Hepatocyte (in vitro differentiated cells): ENCODE data around the gene AGAP1. TPM values are rescaled to one million over a fixed set of nuclear protein-coding genes. Genes with fewer than 3 reads are reported as not detected.

Experiments
- DNase-seq: peaks from one replicate; pipeline ENCODE4 v3.0.0-alpha.2; 2016; ENCODE audit warnings: low spot score
- H2AFZ ChIP-seq: fragments of 200-600 bp; sonication (generic); 2 replicates; pipeline ENCODE4 v1.6.0; 2016; ENCODE audit warnings: antibody characterized with exemption, mild to moderate bottlenecking
- H3K27ac ChIP-seq: fragments of 200-600 bp; sonication (generic); 2 replicates; pipeline ENCODE4 v1.5.1; 2016; ENCODE audit warnings: mild to moderate bottlenecking
- H3K27me3 ChIP-seq: fragments of 200-600 bp; sonication (generic); 2 replicates; pipeline ENCODE4 v1.6.1; 2016
- H3K36me3 ChIP-seq: fragments of 200-600 bp; sonication (generic); replicated peaks from 2 replicates; pipeline ENCODE4 v1.5.1; 2016; ENCODE audit warnings: low read depth; ENCODE audit not compliant: insufficient read depth
- H3K4me1 ChIP-seq: fragments of 200-600 bp; sonication (generic); 2 replicates; pipeline ENCODE4 v1.5.1; 2016; ENCODE audit warnings: mild to moderate bottlenecking, moderate library complexity; ENCODE audit not compliant: insufficient read depth
- H3K4me2 ChIP-seq: fragments of 200-600 bp; sonication (generic); 2 replicates; pipeline ENCODE4 v1.6.0; 2016
- H3K4me3 ChIP-seq: fragments of 200-600 bp; sonication (generic); 2 replicates; pipeline ENCODE4 v1.5.1; 2016; ENCODE audit warnings: mild to moderate bottlenecking
- H3K79me2 ChIP-seq: fragments of 200-600 bp; sonication (generic); 2 replicates; pipeline ENCODE4 v1.6.0; 2017; ENCODE audit warnings: mild to moderate bottlenecking
- H3K9me2 ChIP-seq: fragments of 200-600 bp; sonication (generic); replicated peaks from 2 replicates; pipeline ENCODE4 v1.6.0; 2017; ENCODE audit warnings: mild to moderate bottlenecking; ENCODE audit not compliant: insufficient read depth
- H3K9me3 ChIP-seq: fragments of 200-600 bp; sonication (generic); 2 replicates; pipeline ENCODE4 v1.5.1; 2016; ENCODE audit warnings: low read depth, mild to moderate bottlenecking
- H4K20me1 ChIP-seq: fragments of 200-600 bp; sonication (generic); 2 replicates; pipeline ENCODE4 v1.6.0; 2016; ENCODE audit warnings: mild to moderate bottlenecking; ENCODE audit not compliant: insufficient read depth, poor library complexity, severe bottlenecking
- EZH2 ChIP-seq: fragments of 200-600 bp; sonication (generic); IDR thresholded peaks from 2 replicates; pipeline ENCODE4 v1.6.1; 2016; ENCODE audit warnings: antibody characterized with exemption, mild to moderate bottlenecking, borderline replicate concordance
- EZH2phosphoT487 ChIP-seq: fragments of 200-600 bp; sonication (generic); IDR thresholded peaks from one replicate; pipeline ENCODE4 v1.6.1; 2018; ENCODE audit warnings: antibody characterized with exemption, mild to moderate bottlenecking, low read depth, moderate library complexity; ENCODE audit not compliant: unreplicated experiment, severe bottlenecking
- WGBS: methylation state at CpG from one replicate; pipeline ENCODE4 v1.1.6; 2016; ENCODE audit warnings: low lambda C conversion rate; ENCODE audit errors: missing lambda C conversion rate; 5-methylcytosine and 5-hydroxymethylcytosine counted together
- polyA plus RNA-seq: library from polyadenylated mRNA; unstranded; fragments of >200 nt; fragmentation: Nextera tagmentation; extraction: Ambion mirVana; gene quantifications from 2 replicates; pipeline ENCODE4 v1.2.1, GENCODE V29; 2016
- total RNA-seq: library from RNA; depleted of rRNA; stranded (reverse); fragments of >200 nt; gene quantifications from 2 replicates; pipeline ENCODE4 v1.2.3, GENCODE V29; 2014
- TF ChIP-seq, protein P1 (sequence below): fragments of 200-600 bp; sonication (generic); IDR thresholded peaks from 2 replicates; pipeline ENCODE4 v1.5.1; 2016; ENCODE audit warnings: antibody characterized with exemption, mild to moderate bottlenecking; ENCODE audit not compliant: poor library complexity

The AGAP1 gene
- total and polyA plus RNA-seq, 2 experiments from 2014 or later = 12.1 to 20.0 TPM

DNA sequence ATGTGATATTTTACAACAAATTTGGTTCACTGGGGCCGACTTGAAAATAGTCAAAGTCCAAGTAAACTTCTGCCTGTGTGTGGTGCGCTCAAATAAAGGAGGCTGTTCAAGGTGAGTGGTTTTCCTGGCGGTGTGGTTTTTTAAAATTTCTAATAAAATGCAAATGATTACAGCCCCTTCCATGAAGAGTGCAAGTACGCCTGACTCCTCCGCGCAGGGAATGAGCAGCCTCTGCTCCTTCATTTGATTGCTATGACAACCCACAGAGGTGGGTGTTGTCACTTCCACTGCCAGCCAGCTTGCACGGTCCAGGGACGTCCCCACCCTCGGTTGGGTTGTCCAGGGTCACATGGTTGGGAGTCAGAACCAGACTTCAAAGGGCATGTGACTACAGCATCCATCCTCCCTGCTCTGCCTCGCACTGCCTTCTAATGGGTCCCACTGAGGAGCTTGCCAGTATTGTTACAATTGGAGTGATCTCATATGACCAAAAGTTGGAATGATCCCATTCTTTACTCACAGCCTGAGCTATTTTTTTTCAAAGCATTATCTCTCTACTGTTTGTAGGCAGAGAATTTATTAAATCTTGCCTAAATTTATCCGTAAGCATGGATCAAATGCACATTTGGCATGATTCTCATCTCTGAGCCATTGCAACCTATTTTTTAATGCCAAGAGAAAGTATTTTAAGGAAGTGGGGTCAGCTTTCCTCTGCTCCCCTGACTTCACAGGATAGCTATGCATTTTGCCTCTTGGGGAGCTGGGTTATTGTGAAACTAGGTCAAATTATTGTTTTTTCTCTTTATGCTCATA lies 121.3 kb downstream of the AGAP1 start:
- TF ChIP-seq EZH2phosphoT487 = no peak
- no peak for TF ChIP-seq EZH2
- TF ChIP-seq, protein P1, sequence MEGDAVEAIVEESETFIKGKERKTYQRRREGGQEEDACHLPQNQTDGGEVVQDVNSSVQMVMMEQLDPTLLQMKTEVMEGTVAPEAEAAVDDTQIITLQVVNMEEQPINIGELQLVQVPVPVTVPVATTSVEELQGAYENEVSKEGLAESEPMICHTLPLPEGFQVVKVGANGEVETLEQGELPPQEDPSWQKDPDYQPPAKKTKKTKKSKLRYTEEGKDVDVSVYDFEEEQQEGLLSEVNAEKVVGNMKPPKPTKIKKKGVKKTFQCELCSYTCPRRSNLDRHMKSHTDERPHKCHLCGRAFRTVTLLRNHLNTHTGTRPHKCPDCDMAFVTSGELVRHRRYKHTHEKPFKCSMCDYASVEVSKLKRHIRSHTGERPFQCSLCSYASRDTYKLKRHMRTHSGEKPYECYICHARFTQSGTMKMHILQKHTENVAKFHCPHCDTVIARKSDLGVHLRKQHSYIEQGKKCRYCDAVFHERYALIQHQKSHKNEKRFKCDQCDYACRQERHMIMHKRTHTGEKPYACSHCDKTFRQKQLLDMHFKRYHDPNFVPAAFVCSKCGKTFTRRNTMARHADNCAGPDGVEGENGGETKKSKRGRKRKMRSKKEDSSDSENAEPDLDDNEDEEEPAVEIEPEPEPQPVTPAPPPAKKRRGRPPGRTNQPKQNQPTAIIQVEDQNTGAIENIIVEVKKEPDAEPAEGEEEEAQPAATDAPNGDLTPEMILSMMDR = no peak
- Histone ChIP-seq H3K9me2 (no peaks in the 10 kb centered on the region), H3K36me3 (no peaks in the 10 kb centered on the region), H3K79me2 (peaks cover 55% of the 10 kb centered on the region), H3K27me3 (no peaks in the 10 kb centered on the region), H3K4me3 (no peak overlapping the region), H4K20me1 (peaks cover 15% of the 10 kb centered on the region), H3K4me1 (no peaks in the 10 kb centered on the region), H2AFZ (no peak overlapping the region), H3K27ac (no peak overlapping the region), H3K9me3 (no peaks in the 10 kb centered on the region), H3K4me2 (no peak overlapping the region)
- 84% methylated on average over 11 of the region's 11 CpGs for WGBS
- no peak for DNase-seq

GRCh38 chr2:235616885-235617284 lies 123.0 kb downstream of the AGAP1 start:
- Histone ChIP-seq H3K4me2 (no peak overlapping the region), H3K9me3 (no peaks in the 10 kb centered on the region), H3K36me3 (no peaks in the 10 kb centered on the region), H3K9me2 (no peaks in the 10 kb centered on the region), H3K4me1 (no peaks in the 10 kb centered on the region), H3K4me3 (no peak overlapping the region), H3K79me2 (peaks cover 51% of the 10 kb centered on the region), H3K27ac (no peak overlapping the region), H3K27me3 (no peaks in the 10 kb centered on the region), H2AFZ (no peak overlapping the region), H4K20me1 (peaks cover 15% of the 10 kb centered on the region)
- TF ChIP-seq EZH2 (no peak), EZH2phosphoT487 (no peak)
- TF ChIP-seq, protein P1 = no peak
- 65% methylated on average over 2 of the region's 2 CpGs for WGBS
- DNase-seq = no peak

DNA sequence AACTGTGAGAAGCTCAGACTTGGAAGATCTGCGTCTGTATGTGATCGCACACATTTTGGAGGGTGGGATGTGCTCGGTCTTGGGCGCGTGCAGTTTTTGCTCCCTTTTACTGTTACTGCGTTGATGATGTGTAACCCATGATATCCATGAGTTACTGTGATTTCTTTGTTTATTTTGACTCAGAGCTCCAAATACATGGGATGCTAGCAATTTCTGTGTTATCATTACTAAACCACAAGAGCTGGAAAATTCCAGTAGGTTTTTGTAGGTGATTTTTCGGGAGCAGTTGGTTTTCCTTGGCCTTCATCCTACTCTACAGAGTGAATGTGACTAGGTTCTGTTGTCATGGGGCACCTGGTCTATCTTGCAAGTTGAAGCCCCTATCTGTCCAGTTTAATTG lies 124.2 kb downstream of the AGAP1 start:
- no peaks in the 10 kb centered on the region for H3K27me3 ChIP-seq
- no peak overlapping the region for H3K4me3 ChIP-seq
- H3K4me1 ChIP-seq = no peaks in the 10 kb centered on the region
- DNase-seq = no peak
- no peak overlapping the region for H3K4me2 ChIP-seq
- no peaks in the 10 kb centered on the region for H3K36me3 ChIP-seq
- WGBS = 98% methylated on average over 7 of the region's 7 CpGs
- peaks cover 44% of the 10 kb centered on the region for H3K79me2 ChIP-seq
- H3K9me2 ChIP-seq = no peaks in the 10 kb centered on the region
- peaks cover 15% of the 10 kb centered on the region for H4K20me1 ChIP-seq
- no peaks in the 10 kb centered on the region for H3K9me3 ChIP-seq
- TF ChIP-seq, protein P1 = no peak
- TF ChIP-seq EZH2 (no peak), EZH2phosphoT487 (no peak)
- H3K27ac ChIP-seq = no peak overlapping the region
- no peak overlapping the region for H2AFZ ChIP-seq
